HCT116 (cell line): ENCODE data around the gene NAALADL2. TPM values are rescaled to one million over a fixed set of nuclear protein-coding genes. Genes with fewer than 3 reads are reported as not detected.

Source experiments
- ATAC-seq: fragments of 200-7000 bp; cut with Tn5 transposase; 2 replicates; pipeline ENCODE4 v1.9.1; 2020; ENCODE audit warnings: mild to moderate bottlenecking, moderate library complexity
- BruUV-seq: library from RNA; stranded (reverse); fragments of 400-500 nt; replicated peaks from 2 replicates; lab custom pipeline; 2021; lab: Mats Ljungman, UMichigan
- CTCF ChIA-PET: fragments of 300-600 bp; sonication (Branson Sonifier 250); formaldehyde crosslinking; loops from one replicate; lab custom pipeline; 2021; ENCODE audit warnings: antibody characterized with exemption; lab: Charles Lee
- POLR2A ChIA-PET: fragments of 300-600, 350-600 bp; sonication (Branson Sonifier 250); formaldehyde crosslinking; loops from one replicate; lab custom pipeline; 2021; ENCODE audit warnings: antibody characterized with exemption; lab: Charles Lee
- RAD21 ChIA-PET, 2 experiments: fragments of 300-600 bp; sonication (Branson Sonifier 250); formaldehyde crosslinking; loops; one replicate each; lab custom pipeline; 2023; ENCODE audit warnings: low total read pairs in 2 of 2; ENCODE audit not compliant: uncharacterized antibody in 2 of 2, unreplicated experiment in 2 of 2, low non-redundant PET in 1 of 2; lab: Charles Lee
- DNase-seq: peaks from one replicate; pipeline ENCODE4 v3.0.0-alpha.2; 2010; ENCODE audit warnings: low read depth, low spot score
- H2AFZ ChIP-seq: fragments of 200-600 bp; shearing (Covaris generic), sonication (generic); 2 replicates; pipeline ENCODE4 v1.6.1; 2017; ENCODE audit warnings: low read depth, mixed run types, mixed read lengths, antibody characterized with exemption, low read length; ENCODE audit not compliant: poor library complexity, severe bottlenecking
- H3K27ac ChIP-seq: 2 replicates; pipeline ENCODE4 v1.5.1; 2012; ENCODE audit warnings: low read depth, low read length
- H3K27me3 ChIP-seq: fragments of 200-600 bp; sonication (generic); 2 replicates; pipeline ENCODE4 v1.6.1; 2016; ENCODE audit warnings: mixed run types, low read length, mixed read lengths; ENCODE audit not compliant: insufficient read depth
- H3K36me3 ChIP-seq, 2 experiments: fragments of 200-500 bp in 1 of 2; fragments of 200-600 bp in 1 of 2; sonication (Bioruptor generic) in 1 of 2; sonication (generic) in 1 of 2; 2 replicates each; pipeline versions ENCODE4 v1.5.1 to v1.6.1; 2014 to 2016; ENCODE audit warnings: low read length in 2 of 2, inconsistent platforms in 1 of 2, mixed read lengths in 1 of 2, mixed run types in 1 of 2; ENCODE audit not compliant: insufficient read depth in 2 of 2, control insufficient read depth in 1 of 2
- H3K4me1 ChIP-seq, 2 experiments: fragments of 200-600 bp in 1 of 2; sonication (generic) in 1 of 2; 2 replicates each; pipeline versions ENCODE4 v1.5.1 to v1.6.1; 2012 to 2017; ENCODE audit warnings: low read length in 2 of 2, inconsistent platforms in 1 of 2, mild to moderate bottlenecking in 1 of 2, mixed read lengths in 1 of 2, mixed run types in 1 of 2, moderate library complexity in 1 of 2; ENCODE audit not compliant: insufficient read depth in 2 of 2, control insufficient read depth in 1 of 2
- H3K4me2 ChIP-seq: fragments of 200-600 bp; sonication (generic); 2 replicates; pipeline ENCODE4 v1.6.1; 2017; ENCODE audit warnings: mixed run types, low read length, mixed read lengths
- H3K4me3 ChIP-seq, 2 experiments: fragments of 200-600 bp in 1 of 2; sonication (generic) in 1 of 2; replicated peaks in 1 of 2; 2 replicates each; pipeline ENCODE4 v1.5.1; 2011 to 2016; ENCODE audit warnings: low read length in 2 of 2, control low read depth in 1 of 2, low read depth in 1 of 2, mild to moderate bottlenecking in 1 of 2, mixed read lengths in 1 of 2, mixed run types in 1 of 2
- H3K79me2 ChIP-seq: fragments of 200-600 bp; sonication (generic); 2 replicates; pipeline ENCODE4 v1.6.1; 2017; ENCODE audit warnings: mild to moderate bottlenecking, mixed run types, low read length, moderate library complexity, mixed read lengths; ENCODE audit not compliant: insufficient read depth
- H3K9ac ChIP-seq: fragments of 200-600 bp; sonication (generic); 2 replicates; pipeline ENCODE4 v1.6.1; 2016; ENCODE audit warnings: low read length, mixed read lengths
- H3K9me2 ChIP-seq: fragments of 200-600 bp; sonication (generic), shearing (Covaris generic); 2 replicates; pipeline ENCODE4 v1.6.1; 2017; ENCODE audit warnings: mixed run types, mild to moderate bottlenecking, moderate library complexity; ENCODE audit not compliant: insufficient read depth
- H3K9me3 ChIP-seq, 2 experiments: fragments of 200-500 bp in 1 of 2; fragments of 200-600 bp in 1 of 2; sonication (Bioruptor generic) in 1 of 2; sonication (generic) in 1 of 2; 2 replicates each; pipeline ENCODE4 v1.6.1; 2014 to 2017; ENCODE audit warnings: low read length in 2 of 2, mixed read lengths in 2 of 2, inconsistent platforms in 1 of 2, low read depth in 1 of 2, mild to moderate bottlenecking in 1 of 2, mixed run types in 1 of 2, moderate library complexity in 1 of 2; ENCODE audit not compliant: control insufficient read depth in 1 of 2, insufficient read depth in 1 of 2
- H4K20me1 ChIP-seq: fragments of 200-600 bp; sonication (generic), shearing (Covaris generic); 2 replicates; pipeline ENCODE4 v1.6.1; 2017; ENCODE audit warnings: mixed run types, mild to moderate bottlenecking, moderate library complexity; ENCODE audit not compliant: insufficient read depth
- ATF3 ChIP-seq: IDR thresholded peaks from 2 replicates; pipeline ENCODE4 v1.6.1; 2012
- CBX3 ChIP-seq: IDR thresholded peaks from 2 replicates; pipeline ENCODE4 v1.6.1; 2012; ENCODE audit warnings: low read depth
- CEBPB ChIP-seq: IDR thresholded peaks from 2 replicates; pipeline ENCODE4 v1.6.1; 2012; ENCODE audit warnings: low read depth
- EGR1 ChIP-seq: IDR thresholded peaks from 2 replicates; pipeline ENCODE4 v1.6.1; 2012; ENCODE audit warnings: low read depth
- ELF1 ChIP-seq: IDR thresholded peaks from 2 replicates; pipeline ENCODE4 v1.6.1; 2012; ENCODE audit warnings: low read depth, borderline replicate concordance
- EZH2 ChIP-seq: fragments of 200-600 bp; sonication (generic); IDR thresholded peaks from 2 replicates; pipeline ENCODE4 v1.6.1; 2017; ENCODE audit warnings: antibody characterized with exemption, mixed run types
- EZH2phosphoT487 ChIP-seq: fragments of 200-600 bp; IDR thresholded peaks from 2 replicates; pipeline ENCODE4 v1.6.1; 2018; ENCODE audit warnings: antibody characterized with exemption, borderline replicate concordance
- FOSL1 ChIP-seq: IDR thresholded peaks from 2 replicates; pipeline ENCODE4 v1.6.1; 2012; ENCODE audit warnings: low read depth
- JUND ChIP-seq: IDR thresholded peaks from 2 replicates; pipeline ENCODE4 v1.6.1; 2012
- POLR2AphosphoS5 ChIP-seq: IDR thresholded peaks from 2 replicates; pipeline ENCODE4 v1.6.1; 2011; ENCODE audit warnings: mild to moderate bottlenecking, low read depth, low read length, moderate library complexity
- RAD21 ChIP-seq: IDR thresholded peaks from 2 replicates; pipeline ENCODE4 v1.6.1; 2012; ENCODE audit warnings: low read depth, mild to moderate bottlenecking
- REST ChIP-seq: IDR thresholded peaks from 2 replicates; pipeline ENCODE4 v1.6.1; 2012; ENCODE audit warnings: low read depth
- SP1 ChIP-seq: IDR thresholded peaks from 2 replicates; pipeline ENCODE4 v1.6.1; 2012; ENCODE audit warnings: low read depth
- TCF7L2 ChIP-seq: IDR thresholded peaks from 2 replicates; pipeline ENCODE4 v1.7.0; 2011; ENCODE audit warnings: borderline replicate concordance, inconsistent platforms; ENCODE audit not compliant: insufficient read depth, insufficient read length; ENCODE audit errors: extremely low read depth
- intact Hi-C: fragments of 100-400 bp; cut with micrococcal nuclease; formaldehyde crosslinking; loops from 2 replicates; pipeline ENCODE4 v1.10.0; 2022
- total RNA-seq: library from RNA; stranded (reverse); gene quantifications from one replicate; pipeline ENCODE4 v1.2.1, GENCODE V29; 2021; ENCODE audit not compliant: unreplicated experiment
- TF ChIP-seq, protein P1 (sequence below): IDR thresholded peaks from 2 replicates; pipeline ENCODE4 v1.6.1; 2012

The NAALADL2 gene
- total RNA-seq, 1 experiment from 2014 or later = 2.9 TPM

GRCh38 chr3:175047786-175048185 lies 188.7 kb downstream of the NAALADL2 start:
- POLR2A ChIA-PET = no interaction called here
- Histone ChIP-seq H3K9me3 (peaks cover 0 to 5% of the 10 kb centered on the region in 2 experiments; a peak in 1 of 4 replicates), H3K79me2 (no peaks in the 10 kb centered on the region), H3K4me3 (no peak overlapping the region), H3K27me3 (no peaks in the 10 kb centered on the region), H3K36me3 (no peaks in the 10 kb centered on the region), H3K9me2 (no peaks in the 10 kb centered on the region), H3K4me1 (no peaks in the 10 kb centered on the region), H3K9ac (no peak overlapping the region), H4K20me1 (no peaks in the 10 kb centered on the region), H2AFZ (no peak overlapping the region), H3K27ac (no peak overlapping the region), H3K4me2 (no peak overlapping the region)
- no peak for DNase-seq
- intact Hi-C loops = no loop called here
- ATAC-seq = no peak
- RAD21 ChIA-PET = no interaction called here
- TF ChIP-seq ELF1 (no peak), EZH2phosphoT487 (no peak), REST (no peak), EGR1 (no peak), FOSL1 (no peak), EZH2 (no peak), JUND (no peak), TCF7L2 (no peak), RAD21 (no peak), SP1 (no peak), POLR2AphosphoS5 (no peak), ATF3 (no peak), CBX3 (no peak), CEBPB (no peak)
- TF ChIP-seq, protein P1, sequence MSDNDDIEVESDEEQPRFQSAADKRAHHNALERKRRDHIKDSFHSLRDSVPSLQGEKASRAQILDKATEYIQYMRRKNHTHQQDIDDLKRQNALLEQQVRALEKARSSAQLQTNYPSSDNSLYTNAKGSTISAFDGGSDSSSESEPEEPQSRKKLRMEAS = no peak
- no TSS peak for BruUV-seq
- CTCF ChIA-PET = no interaction called here
